Lower lobe of right lung (tissue), 2 donors: ENCODE results near the gene DPM3. TPM values are rescaled to one million over a fixed set of nuclear protein-coding genes. Genes with fewer than 3 reads are reported as not detected.

ENCODE experiments used
- ATAC-seq, 2 donors: fragments of 200-7000 bp; cut with Tn5 transposase; one replicate each; pipeline ENCODE4 v1.9.1; 2020 to 2022; ENCODE audit warnings: mild to moderate bottlenecking in 2 of 2, moderate library complexity in 2 of 2
- DNase-seq: peaks from one replicate; pipeline ENCODE4 v3.0.0-alpha.2; 2020
- H3K27ac ChIP-seq: fragments of 200-600 bp; one replicate; pipeline ENCODE4 v1.8.0; 2022
- H3K27me3 ChIP-seq: fragments of 200-600 bp; one replicate; pipeline ENCODE4 v1.8.0; 2022; ENCODE audit warnings: low read depth
- H3K36me3 ChIP-seq: fragments of 200-600 bp; one replicate; pipeline ENCODE4 v1.8.0; 2022; ENCODE audit warnings: mild to moderate bottlenecking
- H3K4me1 ChIP-seq: fragments of 200-600 bp; one replicate; pipeline ENCODE4 v1.8.0; 2022
- H3K4me3 ChIP-seq: fragments of 200-600 bp; one replicate; pipeline ENCODE4 v1.8.0; 2022; ENCODE audit warnings: mild to moderate bottlenecking
- H3K9me3 ChIP-seq: fragments of 200-600 bp; one replicate; pipeline ENCODE4 v1.8.0; 2022
- intact Hi-C: fragments of 100-400 bp; cut with DNase I; formaldehyde crosslinking; loops from one replicate; pipeline ENCODE4 v1.11.0; 2022
- total RNA-seq: library from RNA; stranded (reverse); fragmentation: NEBNext Ultra II Directional; extraction: Animal tissue kit (Norgen Biotek cat#: 25700); gene quantifications from one replicate; pipeline ENCODE4 v1.2.1, GENCODE V29; 2021
- TF ChIP-seq, protein P1 (sequence below): fragments of 200-600 bp; IDR thresholded peaks from one replicate; pipeline ENCODE4 v1.8.0; 2022; ENCODE audit warnings: antibody characterized with exemption, mild to moderate bottlenecking
- donor health status: DM: no; HTN: yes; CAD: no; lungs with severe emphysema.

The DPM3 gene
- total RNA-seq, 1 donor from 2014 or later = 62.3 TPM

- Histone ChIP-seq H3K27me3 (no peaks in the 10 kb centered on the region), H3K9me3 (no peaks in the 10 kb centered on the region), H3K4me1 (peaks cover 11% of the 10 kb centered on the region), H3K36me3 (no peaks in the 10 kb centered on the region), H3K27ac (no peak overlapping the region), H3K4me3 (no peak overlapping the region)
- intact Hi-C loops = no loop called here
- TF ChIP-seq, protein P1, sequence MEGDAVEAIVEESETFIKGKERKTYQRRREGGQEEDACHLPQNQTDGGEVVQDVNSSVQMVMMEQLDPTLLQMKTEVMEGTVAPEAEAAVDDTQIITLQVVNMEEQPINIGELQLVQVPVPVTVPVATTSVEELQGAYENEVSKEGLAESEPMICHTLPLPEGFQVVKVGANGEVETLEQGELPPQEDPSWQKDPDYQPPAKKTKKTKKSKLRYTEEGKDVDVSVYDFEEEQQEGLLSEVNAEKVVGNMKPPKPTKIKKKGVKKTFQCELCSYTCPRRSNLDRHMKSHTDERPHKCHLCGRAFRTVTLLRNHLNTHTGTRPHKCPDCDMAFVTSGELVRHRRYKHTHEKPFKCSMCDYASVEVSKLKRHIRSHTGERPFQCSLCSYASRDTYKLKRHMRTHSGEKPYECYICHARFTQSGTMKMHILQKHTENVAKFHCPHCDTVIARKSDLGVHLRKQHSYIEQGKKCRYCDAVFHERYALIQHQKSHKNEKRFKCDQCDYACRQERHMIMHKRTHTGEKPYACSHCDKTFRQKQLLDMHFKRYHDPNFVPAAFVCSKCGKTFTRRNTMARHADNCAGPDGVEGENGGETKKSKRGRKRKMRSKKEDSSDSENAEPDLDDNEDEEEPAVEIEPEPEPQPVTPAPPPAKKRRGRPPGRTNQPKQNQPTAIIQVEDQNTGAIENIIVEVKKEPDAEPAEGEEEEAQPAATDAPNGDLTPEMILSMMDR = no peak
- no peak for DNase-seq
- no peak for ATAC-seq
Measured at GRCh38 chr1:155103325-155103724, 37.0 kb downstream of the DPM3 start.

DNA sequence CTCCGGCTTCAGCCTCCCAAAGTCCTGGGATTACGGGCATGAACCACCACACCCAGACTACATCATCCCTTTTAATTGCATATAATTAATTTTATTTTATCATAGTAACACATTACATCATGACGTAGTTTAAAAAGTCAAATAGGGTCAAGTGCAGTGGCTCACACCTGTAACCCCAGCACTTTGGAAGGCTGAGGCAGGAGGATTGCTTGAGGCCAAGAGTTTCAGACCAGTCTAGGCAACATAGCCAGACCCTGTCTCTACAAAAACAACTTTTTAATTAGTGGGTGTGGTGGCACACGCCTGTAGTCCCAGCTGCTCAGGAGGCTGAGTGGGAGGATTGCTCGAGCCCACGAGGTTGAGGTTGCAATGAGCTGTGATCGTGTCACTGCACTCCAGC, 41.0 kb downstream of the DPM3 start:
- no peak for ATAC-seq
- Histone ChIP-seq H3K4me3 (no peak overlapping the region), H3K27ac (no peak overlapping the region), H3K27me3 (no peaks in the 10 kb centered on the region), H3K9me3 (no peaks in the 10 kb centered on the region), H3K4me1 (peaks cover 17% of the 10 kb centered on the region), H3K36me3 (no peaks in the 10 kb centered on the region)
- no peak for DNase-seq
- intact Hi-C loops = no loop called here
- TF ChIP-seq, protein P1 = no peak

DNA sequence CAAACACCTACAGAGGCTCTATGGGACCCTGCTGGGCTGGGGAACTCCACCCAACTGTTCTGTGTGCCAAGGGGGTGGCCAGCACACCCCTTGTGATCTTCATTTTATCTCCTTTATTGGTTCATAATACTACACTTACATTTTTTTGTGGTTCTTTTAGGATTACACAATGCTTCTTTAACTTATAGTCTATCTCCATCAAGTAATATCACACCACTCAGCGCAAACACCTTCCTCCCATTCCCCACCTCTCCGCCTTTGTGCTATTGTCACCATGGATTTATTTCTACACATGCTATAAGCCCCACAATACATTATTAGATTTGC, 45.7 kb downstream of the DPM3 start:
- intact Hi-C loops = loop anchor here (5.0 kb wide), 1 partner anchor 73 kb away; no protein-coding TSS in a partner anchor

GRCh38 chr1:155093911-155094621, 46.3 kb downstream of the DPM3 start:
- TF ChIP-seq, protein P1 = peak; percentile 43
- H3K9me3 ChIP-seq = no peaks in the 10 kb centered on the region
- H3K36me3 ChIP-seq = no peaks in the 10 kb centered on the region
- intact Hi-C loops = loop anchor here (5.0 kb wide), 1 partner anchor 73 kb away; no protein-coding TSS in a partner anchor
- peak; percentile 66 to 81 for ATAC-seq
- H3K27ac ChIP-seq = peak overlapping the region; percentile 63
- no peaks in the 10 kb centered on the region for H3K27me3 ChIP-seq
- no peak overlapping the region for H3K4me3 ChIP-seq
- peaks cover 22% of the 10 kb centered on the region for H3K4me1 ChIP-seq
- DNase-seq = no peak

More for the DNA sequence above, 45.7 kb downstream of the DPM3 start:
- Histone ChIP-seq H3K4me1 (peaks cover 22% of the 10 kb centered on the region), H3K36me3 (no peaks in the 10 kb centered on the region), H3K27ac (peak overlapping the region; percentile 63), H3K4me3 (no peak overlapping the region), H3K27me3 (no peaks in the 10 kb centered on the region), H3K9me3 (no peaks in the 10 kb centered on the region)
- TF ChIP-seq, protein P1 = no peak
- DNase-seq (no peak), ATAC-seq (no peak)

GRCh38 chr1:155092641-155093040, 47.7 kb downstream of the DPM3 start:
- no peak for DNase-seq
- no peaks in the 10 kb centered on the region for H3K36me3 ChIP-seq
- H3K4me3 ChIP-seq = no peak overlapping the region
- no peaks in the 10 kb centered on the region for H3K27me3 ChIP-seq
- H3K4me1 ChIP-seq = peaks cover 22% of the 10 kb centered on the region
- H3K9me3 ChIP-seq = no peaks in the 10 kb centered on the region
- H3K27ac ChIP-seq = no peak overlapping the region
- ATAC-seq = no peak
- intact Hi-C loops = loop anchor here (5.0 kb wide), 1 partner anchor 75 kb away; no protein-coding TSS in a partner anchor
- TF ChIP-seq, protein P1 = no peak
